ENCODE results near the gene FAM83F. TPM values are rescaled to one million over a fixed set of nuclear protein-coding genes. Genes with fewer than 3 reads are reported as not detected.

The FAM83F gene
- total RNA-seq, 1 donor from 2014 or later: not detected

DNA sequence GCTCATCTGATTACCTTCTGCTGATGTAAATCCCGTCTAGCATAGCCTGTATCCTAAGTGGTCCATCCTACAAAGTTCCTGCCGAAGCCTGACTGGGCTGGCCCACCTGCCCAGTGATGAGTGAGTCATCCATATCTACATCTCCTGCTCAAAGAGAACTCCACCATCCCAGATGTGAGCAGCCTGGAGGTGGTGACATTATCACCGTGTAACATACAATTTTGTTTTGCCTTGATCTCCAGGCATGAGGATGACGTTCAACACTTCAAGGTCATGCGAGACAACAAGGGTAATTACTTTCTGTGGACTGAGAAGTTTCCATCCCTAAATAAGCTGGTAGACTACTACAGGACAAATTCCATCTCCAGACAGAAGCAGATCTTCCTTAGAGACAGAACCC, 29.0 kb upstream of the FAM83F start:
- no peak for DNase-seq (ENCODE audit: low read depth in 2 of 2)

DNA sequence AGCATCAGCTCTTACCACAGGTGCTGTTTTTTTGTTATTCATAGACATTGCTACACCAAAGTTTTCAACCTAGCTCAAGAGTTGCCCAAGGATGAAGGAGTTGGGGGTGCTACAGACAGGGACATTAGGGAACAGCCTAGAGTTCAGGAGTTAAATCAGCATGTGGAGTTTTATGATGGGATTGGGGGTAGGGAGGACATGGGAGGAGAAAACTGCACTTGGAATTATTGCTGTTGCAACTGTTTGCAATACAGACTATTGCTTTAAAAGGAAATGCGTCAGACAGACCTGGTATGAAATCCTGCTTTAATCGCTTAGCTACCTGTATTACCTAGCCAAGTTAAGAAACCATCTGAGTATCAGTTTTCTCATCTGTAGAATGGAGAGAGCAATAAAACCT, 28.3 kb upstream of the FAM83F start:
- no peak for DNase-seq (ENCODE audit: low read depth in 2 of 2)

DNA sequence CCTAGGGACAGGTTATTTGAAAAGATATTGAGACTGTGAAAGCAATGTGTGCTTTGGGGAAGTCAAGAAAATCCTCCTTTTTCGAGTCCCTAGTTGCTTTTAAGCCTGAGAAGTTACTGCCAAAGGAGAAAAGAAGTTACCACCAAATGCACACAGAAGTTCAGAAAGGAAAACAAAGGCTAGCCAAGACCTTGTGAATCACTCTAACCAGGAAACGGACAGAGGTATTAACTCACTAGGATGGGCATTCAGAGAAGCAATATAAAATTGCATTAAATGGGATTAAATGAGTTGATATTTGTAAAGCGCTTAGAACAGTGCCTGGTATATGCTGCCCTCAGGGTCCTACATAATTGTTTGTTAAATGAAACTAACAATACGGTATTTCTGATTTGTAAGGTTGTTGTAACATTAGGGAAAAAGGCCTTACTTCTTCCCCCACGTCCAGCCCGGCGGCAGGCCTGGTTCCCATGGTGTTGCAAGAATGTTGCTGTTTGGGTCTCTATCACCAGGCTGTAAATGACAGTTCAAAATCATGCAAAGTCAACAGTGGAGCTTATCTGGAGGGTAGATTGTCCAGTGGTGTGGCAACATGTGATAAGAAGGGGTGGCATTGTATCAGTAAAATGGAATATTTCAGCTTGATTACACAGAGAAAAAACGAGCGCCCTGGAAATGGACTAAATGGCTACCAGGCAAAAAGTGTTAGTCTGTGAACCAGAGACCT, 27.5 kb upstream of the FAM83F start:
- DNase-seq (ENCODE audit: low read depth in 2 of 2): peak; percentile 37 to 64

DNA sequence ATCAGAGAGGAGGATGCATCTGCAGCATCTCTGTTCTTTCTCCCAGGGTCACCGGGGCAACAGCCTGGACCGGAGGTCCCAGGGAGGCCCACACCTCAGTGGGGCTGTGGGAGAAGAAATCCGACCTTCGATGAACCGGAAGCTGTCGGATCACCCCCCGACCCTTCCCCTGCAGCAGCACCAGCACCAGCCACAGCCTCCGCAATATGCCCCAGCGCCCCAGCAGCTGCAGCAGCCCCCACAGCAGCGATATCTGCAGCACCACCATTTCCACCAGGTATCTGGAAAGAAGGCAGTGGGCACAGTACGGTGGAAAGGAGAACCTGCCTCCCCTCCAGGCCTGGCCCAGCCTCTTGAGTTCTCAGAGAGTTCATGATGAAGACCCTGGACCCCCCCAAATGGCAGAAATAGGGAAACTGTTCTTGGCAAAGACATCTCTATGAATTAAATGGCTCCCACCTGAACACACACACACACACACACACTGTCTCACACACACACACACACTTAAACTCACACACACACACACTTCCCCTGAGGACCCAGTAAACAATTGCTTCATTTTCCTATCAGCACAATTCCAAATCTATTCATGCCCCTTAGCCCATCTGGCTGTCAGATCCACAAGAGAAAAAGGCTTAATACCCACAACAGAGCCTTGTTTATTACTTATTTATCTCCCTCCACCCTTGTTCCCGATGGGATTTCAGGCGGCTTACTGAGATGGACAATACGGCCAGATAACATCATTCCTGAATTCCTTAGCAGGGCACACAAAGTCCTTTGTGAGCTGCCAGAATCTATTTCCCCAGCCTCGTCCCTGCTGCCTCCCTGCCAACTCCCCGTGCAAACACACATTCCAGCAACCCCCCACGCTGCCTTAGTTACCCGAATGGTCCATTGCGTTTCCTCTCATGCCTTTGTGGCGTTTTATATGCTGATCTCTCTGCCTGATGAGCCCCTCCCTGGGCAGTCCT, 26.5 kb upstream of the FAM83F start:
- peak; percentile 21 to 57 for DNase-seq (ENCODE audit: low read depth in 2 of 2)

DNA sequence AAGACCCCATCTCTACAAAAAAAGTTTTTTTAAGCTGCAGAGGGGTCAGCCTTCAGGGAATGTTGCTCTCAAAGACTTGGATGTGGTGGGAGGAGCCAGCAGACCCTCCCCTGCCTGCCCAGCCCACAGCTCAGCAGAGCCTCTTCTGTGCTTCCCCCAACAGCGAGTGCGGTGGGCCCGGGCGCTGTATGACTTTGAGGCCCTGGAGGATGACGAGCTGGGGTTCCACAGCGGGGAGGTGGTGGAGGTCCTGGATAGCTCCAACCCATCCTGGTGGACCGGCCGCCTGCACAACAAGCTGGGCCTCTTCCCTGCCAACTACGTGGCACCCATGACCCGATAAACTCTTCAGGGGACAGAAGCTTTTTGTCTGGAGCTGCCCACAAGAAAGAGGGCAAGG, 24.0 kb upstream of the FAM83F start:
- DNase-seq (ENCODE audit: low read depth in 2 of 2): no peak

DNA sequence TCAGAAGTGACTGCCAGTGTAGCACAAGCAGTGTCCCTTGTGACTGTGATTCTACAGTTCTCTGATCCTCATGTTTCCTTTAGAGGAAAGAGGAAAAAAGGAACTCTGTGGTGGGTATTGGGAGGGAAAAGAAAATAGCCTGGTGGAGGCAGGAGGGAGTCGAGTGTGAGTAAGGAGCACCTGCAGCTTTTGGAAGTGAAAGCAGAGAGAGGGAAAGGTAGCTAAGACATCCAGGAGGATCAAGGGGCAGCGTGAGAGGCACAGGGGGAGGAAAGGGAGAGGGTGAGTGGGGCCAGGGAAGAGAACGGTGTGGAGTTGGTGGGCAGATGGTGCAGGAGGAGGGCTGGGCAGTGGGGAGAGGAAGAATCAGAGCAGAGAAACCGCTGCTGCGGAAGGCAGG, 22.1 kb upstream of the FAM83F start:
- no peak for DNase-seq (ENCODE audit: low read depth in 2 of 2)

DNA sequence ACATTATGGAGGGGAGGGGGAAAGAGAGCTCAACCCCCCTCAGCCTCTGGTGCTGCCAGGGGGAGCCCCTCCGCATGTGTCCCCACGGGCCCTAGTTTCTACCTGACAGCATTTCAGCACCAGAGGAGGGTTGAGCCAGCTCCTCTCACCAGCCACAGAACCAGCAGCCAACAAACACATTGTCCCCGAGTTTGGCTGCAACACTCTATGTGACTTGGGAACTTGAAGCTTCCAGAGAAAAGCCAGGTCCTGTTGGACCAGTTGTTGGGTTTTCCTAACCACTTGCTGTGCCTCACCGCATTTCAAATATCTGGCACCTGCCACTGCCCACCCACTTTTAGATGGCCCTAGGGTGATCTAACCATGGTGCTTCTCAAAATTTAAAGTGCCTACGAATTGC, 21.1 kb upstream of the FAM83F start:
- no peak for DNase-seq (ENCODE audit: low read depth in 2 of 2)

DNA sequence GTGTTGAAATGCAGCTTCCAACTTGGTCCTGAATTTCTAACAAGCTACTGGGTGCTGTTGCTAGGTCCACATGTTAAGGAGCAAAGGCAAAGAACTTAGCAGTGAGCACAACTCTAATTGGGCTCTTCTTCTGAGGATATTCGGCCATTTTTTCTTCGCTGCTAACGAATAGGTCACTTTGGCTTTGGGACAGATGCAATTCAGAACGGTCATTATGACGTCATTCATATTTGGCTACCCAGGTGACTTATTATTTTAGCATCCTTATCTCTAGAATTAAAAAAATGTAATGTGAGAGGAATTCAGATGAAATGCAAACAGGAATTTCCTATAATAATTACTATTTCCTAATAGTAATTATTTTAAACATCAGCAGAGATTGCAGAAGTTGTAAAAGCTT, 20.7 kb upstream of the FAM83F start:
- no peak for DNase-seq (ENCODE audit: low read depth in 2 of 2)

DNA sequence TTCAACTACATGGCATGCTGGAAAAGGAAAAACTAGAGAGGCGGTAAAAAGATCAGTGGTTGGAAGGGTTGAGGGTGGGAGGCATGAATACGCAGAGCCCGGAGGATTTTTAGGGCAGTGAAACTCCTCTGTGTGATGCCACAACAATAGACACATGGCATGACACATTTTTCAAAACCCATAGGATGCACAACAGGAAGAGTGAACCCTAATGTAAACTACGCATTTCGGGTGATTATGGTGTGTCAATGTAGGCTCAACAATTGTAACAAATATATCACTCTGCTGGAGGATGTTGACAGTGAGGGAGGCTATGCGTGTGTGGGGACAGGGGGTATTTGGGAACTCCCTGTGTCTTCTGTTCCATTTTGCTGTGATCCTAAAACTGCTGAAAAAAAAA, 15.7 kb upstream of the FAM83F start:
- DNase-seq (ENCODE audit: low read depth in 2 of 2): no peak

DNA sequence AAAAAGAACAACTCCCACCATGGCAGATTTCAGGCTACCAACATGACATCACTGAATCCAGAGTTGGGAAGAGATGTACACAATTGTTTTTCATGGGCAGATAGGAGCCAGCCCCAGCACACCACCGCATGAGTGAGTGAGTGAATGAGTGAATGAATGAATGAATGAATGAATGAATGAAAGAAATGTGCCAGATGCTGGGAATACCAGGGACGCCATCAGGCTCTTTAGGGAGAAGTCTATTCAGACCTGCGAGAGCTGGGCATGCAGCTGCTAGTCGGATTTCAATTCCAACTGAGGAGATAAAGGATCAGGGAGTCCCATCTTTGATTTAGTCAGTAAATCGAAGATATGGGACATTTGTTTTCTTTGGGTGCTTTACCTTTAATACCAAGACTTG, 15.3 kb upstream of the FAM83F start:
- DNase-seq (ENCODE audit: low read depth in 2 of 2): no peak

DNA sequence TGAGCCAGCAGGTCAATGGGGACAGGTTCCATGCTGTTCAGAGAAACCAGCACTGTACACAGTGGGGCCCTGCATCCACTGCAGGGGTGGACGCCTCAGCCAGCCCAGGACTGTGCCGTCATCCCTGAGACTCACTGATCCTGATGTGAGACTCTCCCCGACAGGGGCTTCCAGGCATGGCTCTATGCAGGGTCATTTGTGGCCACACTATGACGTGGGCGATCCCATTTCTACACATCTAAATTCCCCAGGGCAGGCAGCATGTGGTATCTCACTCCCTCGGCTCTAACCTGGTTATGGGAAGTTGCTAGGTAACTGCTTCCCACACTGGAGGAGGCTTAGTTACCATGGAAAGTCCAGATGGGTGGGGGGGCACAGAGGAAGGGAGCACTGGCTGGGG, 14.2 kb upstream of the FAM83F start:
- DNase-seq (ENCODE audit: low read depth in 2 of 2): no peak

DNA sequence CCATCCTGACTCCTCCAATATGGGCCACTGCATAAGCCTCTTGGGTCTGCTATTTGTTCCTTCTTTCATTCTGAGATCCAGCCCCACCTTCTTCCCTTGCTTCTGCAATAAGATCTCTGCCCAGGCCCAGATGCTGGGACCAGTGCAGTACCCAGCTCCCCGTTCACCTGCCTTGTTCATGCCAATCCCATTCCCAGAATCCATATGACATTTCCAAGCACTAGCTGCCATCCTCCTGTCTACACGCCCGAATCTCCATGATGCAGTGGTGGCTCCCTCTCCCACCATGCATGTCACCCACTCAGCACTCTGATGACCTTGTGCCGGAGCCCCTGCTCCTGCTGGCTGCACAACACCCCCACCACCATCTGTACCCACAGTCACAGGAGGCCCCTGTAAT, 11.4 kb upstream of the FAM83F start:
- no peak for DNase-seq (ENCODE audit: low read depth in 2 of 2)

DNA sequence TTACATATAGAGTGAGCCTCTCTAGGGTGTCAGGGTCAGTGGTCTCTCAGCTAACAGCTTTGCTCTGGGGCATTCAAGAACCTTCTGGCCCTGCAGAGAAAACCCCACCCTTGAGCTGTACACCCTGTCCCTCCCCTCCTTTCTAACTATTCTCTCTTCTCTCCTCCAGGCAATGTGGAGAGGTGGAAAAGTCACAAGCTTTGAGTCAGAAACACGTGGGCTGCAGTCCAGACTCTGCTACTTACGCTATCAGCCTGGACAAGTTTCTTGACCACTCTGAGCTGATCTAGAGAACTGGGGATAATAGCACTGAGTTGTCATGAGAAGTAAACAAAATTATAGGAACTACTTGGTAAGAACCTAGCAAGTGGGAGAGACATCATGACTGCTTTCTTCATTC, 10.7 kb upstream of the FAM83F start:
- DNase-seq (ENCODE audit: low read depth in 2 of 2): no peak

DNA sequence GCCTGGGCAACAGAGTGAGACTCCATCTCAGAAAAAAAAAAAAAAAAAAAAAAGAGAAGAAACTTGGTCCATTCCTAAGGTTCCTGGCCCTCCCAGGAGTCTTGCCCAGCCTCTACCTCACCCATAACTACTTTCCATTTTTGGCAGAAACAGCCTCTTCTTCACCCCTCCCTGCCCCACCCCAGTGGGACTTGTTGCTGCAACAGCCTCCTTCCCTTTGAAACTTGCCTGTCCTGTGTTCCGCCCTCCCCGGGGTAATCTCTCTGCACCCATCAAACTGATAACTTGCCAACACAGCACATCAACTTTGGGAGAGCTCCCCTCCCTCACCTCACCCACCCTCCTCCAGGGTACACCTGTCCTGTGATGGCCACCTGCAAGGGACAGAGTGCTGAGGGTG, 10.0 kb upstream of the FAM83F start:
- DNase-seq (ENCODE audit: low read depth in 2 of 2): no peak

DNA sequence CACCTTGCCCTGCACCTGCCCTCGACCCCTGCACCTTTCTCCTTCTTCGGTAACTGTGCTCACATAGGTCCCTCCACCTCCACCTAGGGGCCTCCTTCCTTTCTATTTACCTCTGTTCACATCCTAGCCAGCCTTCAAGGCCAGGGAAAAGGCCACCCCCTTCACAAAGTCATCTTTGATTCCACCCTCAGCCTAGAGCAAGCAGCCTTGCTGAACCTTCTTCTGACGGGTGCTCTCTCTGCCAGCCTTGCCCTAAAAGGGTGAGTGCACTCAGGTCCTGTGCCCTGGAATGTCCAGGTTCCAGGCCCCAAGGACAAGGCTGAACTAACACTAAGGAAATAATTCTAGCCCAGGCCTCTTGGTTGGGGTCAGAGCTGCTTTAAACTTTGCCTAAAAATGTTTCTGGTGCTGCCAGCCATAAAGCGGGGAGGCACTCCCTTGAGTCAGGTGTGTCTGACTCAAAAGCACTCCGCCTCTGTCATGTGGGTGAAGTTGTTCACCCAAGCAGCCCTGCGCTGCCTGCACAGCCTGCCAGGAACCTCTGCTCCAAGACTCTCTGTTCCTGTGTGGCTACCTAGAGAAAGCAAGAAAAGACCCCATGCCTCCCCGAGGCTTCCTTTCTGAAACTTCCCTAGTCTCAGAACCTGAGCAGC, 9.2 kb upstream of the FAM83F start:
- DNase-seq (ENCODE audit: low read depth in 2 of 2): no peak

DNA sequence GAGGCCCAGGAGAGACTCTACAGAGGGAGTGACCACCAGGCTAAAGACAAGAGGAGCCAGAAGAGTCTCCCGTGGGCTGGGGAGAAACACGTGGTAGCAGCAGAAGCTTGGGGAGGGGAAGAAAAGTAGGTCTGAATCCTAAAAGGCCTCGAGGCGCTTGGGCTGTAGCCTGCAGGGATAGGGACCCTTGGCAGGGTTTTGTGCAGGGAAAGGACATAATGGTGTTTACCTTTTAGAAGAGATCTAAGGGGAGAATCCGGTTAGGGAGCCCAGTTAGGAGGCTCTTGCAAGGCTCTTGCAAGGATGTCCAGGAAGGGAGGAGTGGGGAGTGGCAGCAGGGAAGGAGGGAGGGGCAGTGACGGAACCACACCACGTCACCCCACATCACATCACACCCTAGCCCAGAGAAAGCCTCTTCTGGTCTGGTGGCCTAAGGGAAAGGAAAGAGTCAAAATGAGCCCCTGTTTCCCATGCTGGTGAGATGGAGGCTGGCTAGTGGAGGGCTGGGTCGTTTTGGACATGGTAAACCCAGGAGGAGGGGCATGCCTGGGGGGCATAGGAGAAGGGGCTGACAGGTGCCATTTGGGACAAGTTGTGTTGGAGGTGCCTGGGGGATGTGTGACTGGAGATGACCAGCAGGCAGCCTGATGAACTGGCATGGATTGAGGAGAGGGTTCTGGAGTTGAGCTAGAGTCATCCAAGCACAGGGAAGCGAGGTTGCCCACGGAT, 6.2 kb upstream of the FAM83F start:
- DNase-seq (ENCODE audit: low read depth in 2 of 2): no peak

DNA sequence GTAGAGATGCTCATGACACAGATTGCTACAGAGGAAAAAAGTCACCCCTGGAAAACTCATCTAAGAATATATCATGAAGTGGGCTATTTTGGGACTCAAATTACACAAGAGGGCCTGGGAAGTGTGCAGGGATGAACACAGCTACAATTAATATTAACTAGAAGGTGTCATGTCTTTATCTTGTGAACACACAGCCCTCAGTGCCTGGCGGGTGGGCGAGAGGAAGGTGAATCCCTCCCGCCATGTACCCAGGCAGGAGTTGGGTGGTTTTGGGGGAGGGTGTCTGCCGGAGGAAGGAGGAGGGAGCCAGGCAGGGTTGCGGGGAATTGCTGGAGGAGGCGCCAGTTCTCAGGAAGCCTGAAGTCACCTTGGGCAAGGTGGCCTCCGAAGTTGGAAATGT, 5.1 kb upstream of the FAM83F start:
- no peak for DNase-seq (ENCODE audit: low read depth in 2 of 2)

DNA sequence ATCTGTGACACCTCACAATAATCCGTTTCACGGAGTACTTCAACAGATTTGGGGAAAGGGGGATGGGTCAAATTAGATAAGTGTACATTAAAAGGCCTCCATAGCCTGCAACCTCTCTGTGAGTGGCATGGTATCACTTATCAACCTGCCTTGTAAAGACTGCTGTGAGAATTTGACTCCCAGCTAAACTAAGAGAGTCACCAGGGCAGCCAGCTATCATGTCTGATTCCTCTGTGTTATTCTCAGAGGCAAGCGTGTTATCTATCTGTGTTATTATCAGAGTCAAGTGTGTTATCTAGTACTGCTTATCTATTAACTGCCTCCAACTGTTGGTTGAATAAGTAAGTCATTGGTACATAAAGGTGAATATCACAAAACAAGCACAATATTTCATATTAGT, 4.1 kb upstream of the FAM83F start:
- no peak for DNase-seq (ENCODE audit: low read depth in 2 of 2)

DNA sequence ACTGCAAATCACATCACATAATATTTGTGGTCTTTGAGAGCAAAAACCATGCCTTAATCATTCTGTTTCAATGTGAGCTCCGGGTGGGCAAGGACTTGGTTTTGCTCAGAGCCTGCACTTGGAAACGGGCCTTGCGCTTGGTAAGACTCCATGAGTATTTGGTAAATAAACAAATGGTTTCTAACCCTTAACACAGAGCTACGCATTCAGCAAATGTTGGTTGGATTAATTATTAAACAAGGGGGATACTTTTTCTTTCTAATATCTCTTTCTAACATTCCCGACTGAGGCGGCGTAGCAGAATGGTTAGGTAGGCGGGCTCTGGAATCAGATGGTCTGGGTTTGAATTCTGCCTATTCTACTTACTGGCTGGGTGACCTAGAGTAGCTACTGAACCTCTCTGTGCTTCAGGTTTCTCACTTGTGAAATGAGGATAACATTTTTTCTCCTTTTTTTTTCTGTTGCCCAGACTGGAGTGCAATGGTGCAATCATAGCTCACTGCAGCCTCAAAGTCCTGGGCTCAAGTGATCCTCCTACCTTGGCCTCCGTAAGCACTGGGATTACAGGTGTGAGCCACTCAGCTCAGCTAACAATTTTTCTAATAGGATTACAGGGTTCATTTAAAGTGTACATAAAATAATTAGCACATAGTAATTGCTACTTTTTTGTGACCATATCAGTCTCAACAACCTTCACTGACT, 3.4 kb upstream of the FAM83F start:
- no peak for DNase-seq (ENCODE audit: low read depth in 2 of 2)

DNA sequence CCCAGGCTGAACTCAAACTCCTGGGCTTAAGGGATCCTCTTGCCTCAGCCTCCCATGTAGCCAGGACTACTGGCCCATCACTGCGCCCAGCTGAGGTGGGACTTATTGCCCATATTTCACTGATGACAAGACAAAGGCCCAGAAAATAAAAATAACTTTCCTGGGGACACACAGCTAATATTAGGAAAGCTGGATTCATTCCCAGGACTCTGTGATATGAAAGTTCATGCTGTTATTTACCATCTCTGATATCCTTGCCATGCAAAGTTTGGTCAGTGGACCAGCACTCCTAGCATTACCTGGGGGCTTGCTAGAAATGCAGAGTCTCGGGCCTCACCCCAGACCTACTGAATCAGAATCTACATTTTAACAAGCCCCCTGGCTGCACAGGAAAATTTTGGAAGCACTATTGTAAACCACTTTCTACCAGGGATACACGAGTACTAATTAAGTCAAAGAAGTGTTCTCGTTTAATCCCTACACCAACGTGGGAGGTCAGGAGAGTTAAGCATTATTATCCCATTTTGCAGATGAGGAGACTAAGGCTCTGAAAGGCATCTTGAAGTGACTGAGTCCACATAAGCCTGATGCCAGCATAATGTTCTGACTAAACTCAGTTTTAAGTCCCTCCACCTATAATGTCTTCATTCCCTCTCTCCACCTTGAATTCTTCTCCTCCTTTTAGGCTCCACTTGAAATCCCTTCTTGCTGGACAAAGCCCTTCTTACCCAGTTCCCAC, 2.5 kb upstream of the FAM83F start:
- DNase-seq (ENCODE audit: low read depth in 2 of 2): no peak
